NT2/D1 (cell line): ENCODE measurements around the gene CLEC2L.

ENCODE experiments used
- SUZ12 ChIP-seq: IDR thresholded peaks from 2 replicates; pipeline ENCODE4 v1.6.1; 2011; ENCODE audit not compliant: insufficient read length, insufficient read depth; ENCODE audit errors: extremely low read depth
- ZNF274 ChIP-seq: IDR thresholded peaks from 2 replicates; pipeline ENCODE4 v1.6.1; 2011; ENCODE audit warnings: mild to moderate bottlenecking, low read depth, low read length

- TF ChIP-seq ZNF274, result no peak
- TF ChIP-seq SUZ12, result no peak
These were observed 42.1 kb upstream of the CLEC2L start for GRCh38 chr7:139481364-139481763.
